HG03460 (cell line): ENCODE results near the gene ATG2B.

Experiments
- ATAC-seq: cut with Tn5 transposase; IDR thresholded peaks from one replicate; pipeline ENCODE4 v1.9.1; 2021; ENCODE audit not compliant: unreplicated experiment

Gene ATG2B

GRCh38 chr14:96272777-96273473 lies 90.2 kb downstream of the ATG2B start:
- ATAC-seq, result no peak

- no peak for ATAC-seq
Observed at GRCh38 chr14:96271421-96271762, 91.7 kb downstream of the ATG2B start.

GRCh38 chr14:96270565-96271420 lies 92.3 kb downstream of the ATG2B start:
- ATAC-seq, result no peak

GRCh38 chr14:96269359-96269710 lies 93.8 kb downstream of the ATG2B start:
- ATAC-seq, result no peak

- ATAC-seq, result no peak
Observed at GRCh38 chr14:96268431-96269358, 94.4 kb downstream of the ATG2B start.

GRCh38 chr14:96267916-96268315 lies 95.2 kb downstream of the ATG2B start:
- no peak for ATAC-seq

- ATAC-seq, result no peak
Observed at GRCh38 chr14:96267336-96267735, 95.8 kb downstream of the ATG2B start.

- no peak for ATAC-seq
Observed at GRCh38 chr14:96265383-96266095, 97.6 kb downstream of the ATG2B start.

GRCh38 chr14:96264853-96265252 lies 98.3 kb downstream of the ATG2B start:
- no peak for ATAC-seq

- no peak for ATAC-seq
Observed at GRCh38 chr14:96264200-96264553, 99.0 kb downstream of the ATG2B start.

GRCh38 chr14:96263347-96264199 lies 99.6 kb downstream of the ATG2B start:
- no peak for ATAC-seq

GRCh38 chr14:96261772-96262655 lies 101.1 kb downstream of the ATG2B start:
- ATAC-seq, result no peak

GRCh38 chr14:96261053-96261452 lies 102.1 kb downstream of the ATG2B start:
- ATAC-seq, result no peak

- ATAC-seq, result no peak
Observed at GRCh38 chr14:96260341-96260821, 102.8 kb downstream of the ATG2B start.

- no peak for ATAC-seq
Observed at GRCh38 chr14:96257900-96258299, 105.2 kb downstream of the ATG2B start.

- no peak for ATAC-seq
Observed at GRCh38 chr14:96257056-96257455, 106.1 kb downstream of the ATG2B start.

GRCh38 chr14:96256407-96256806 lies 106.7 kb downstream of the ATG2B start:
- ATAC-seq, result no peak

GRCh38 chr14:96255501-96256366 lies 107.4 kb downstream of the ATG2B start, which contains the start of gene BDKRB1:
Gene BDKRB1, plus strand, starts transcription at chr14:96256210. Its CDS starts 7,473 bp downstream, at chr14:96263683.
- ATAC-seq, result no peak
